ENCODE data around the gene KRTAP4-1.

GRCh38 chr17:41226051-41226450 lies 41.3 kb upstream of the KRTAP4-1 start:
- TF ChIP-seq, protein P1, sequence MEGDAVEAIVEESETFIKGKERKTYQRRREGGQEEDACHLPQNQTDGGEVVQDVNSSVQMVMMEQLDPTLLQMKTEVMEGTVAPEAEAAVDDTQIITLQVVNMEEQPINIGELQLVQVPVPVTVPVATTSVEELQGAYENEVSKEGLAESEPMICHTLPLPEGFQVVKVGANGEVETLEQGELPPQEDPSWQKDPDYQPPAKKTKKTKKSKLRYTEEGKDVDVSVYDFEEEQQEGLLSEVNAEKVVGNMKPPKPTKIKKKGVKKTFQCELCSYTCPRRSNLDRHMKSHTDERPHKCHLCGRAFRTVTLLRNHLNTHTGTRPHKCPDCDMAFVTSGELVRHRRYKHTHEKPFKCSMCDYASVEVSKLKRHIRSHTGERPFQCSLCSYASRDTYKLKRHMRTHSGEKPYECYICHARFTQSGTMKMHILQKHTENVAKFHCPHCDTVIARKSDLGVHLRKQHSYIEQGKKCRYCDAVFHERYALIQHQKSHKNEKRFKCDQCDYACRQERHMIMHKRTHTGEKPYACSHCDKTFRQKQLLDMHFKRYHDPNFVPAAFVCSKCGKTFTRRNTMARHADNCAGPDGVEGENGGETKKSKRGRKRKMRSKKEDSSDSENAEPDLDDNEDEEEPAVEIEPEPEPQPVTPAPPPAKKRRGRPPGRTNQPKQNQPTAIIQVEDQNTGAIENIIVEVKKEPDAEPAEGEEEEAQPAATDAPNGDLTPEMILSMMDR (IDR thresholded peaks at IDR 0.05), result no peak
- no peak for TF ChIP-seq EZH2 (IDR thresholded peaks at IDR 0.05)

Data from neural progenitor cell (in vitro differentiated cells).